NCI-H774 (cell line): ENCODE results near the gene C2CD3.
"Not testable (repeated sequence)": the region's sequence is repeated elsewhere in the genome, so short reads cannot be mapped to it uniquely, and the experiment has no call there.

Experiments
- DNase-seq: peaks from one replicate; lab custom pipeline; 2025; lab: John Stamatoyannopoulos, UW

The C2CD3 gene

GRCh38 chr11:74120260-74121035 lies 50.4 kb downstream of the C2CD3 start:
- DNase-seq, result not testable (repeated sequence)

- no peak for DNase-seq
Observed at GRCh38 chr11:74116719-74117118, 54.1 kb downstream of the C2CD3 start.

- DNase-seq, result no peak
Observed at GRCh38 chr11:74112877-74113276, 57.9 kb downstream of the C2CD3 start.

GRCh38 chr11:74106124-74106523 lies 64.7 kb downstream of the C2CD3 start:
- DNase-seq, result no peak

GRCh38 chr11:74102321-74102720 lies 68.5 kb downstream of the C2CD3 start:
- no peak for DNase-seq

- peak; percentile 10 for DNase-seq
Observed at GRCh38 chr11:74100735-74101134, 70.1 kb downstream of the C2CD3 start.

GRCh38 chr11:74100231-74100630 lies 70.6 kb downstream of the C2CD3 start:
- DNase-seq, result no peak

GRCh38 chr11:74097686-74098237 lies 73.0 kb downstream of the C2CD3 start:
- no peak for DNase-seq

- no peak for DNase-seq
Observed at GRCh38 chr11:74094393-74094792, 76.4 kb downstream of the C2CD3 start.

- DNase-seq, result no peak
Observed at GRCh38 chr11:74092425-74092824, 78.4 kb downstream of the C2CD3 start.

GRCh38 chr11:74091549-74091948 lies 79.3 kb downstream of the C2CD3 start:
- DNase-seq, result no peak

GRCh38 chr11:74090701-74091100 lies 80.1 kb downstream of the C2CD3 start:
- DNase-seq, result no peak

- no peak for DNase-seq
Observed at GRCh38 chr11:74086242-74086884, 84.4 kb downstream of the C2CD3 start.

- DNase-seq, result no peak
Observed at GRCh38 chr11:74085542-74085892, 85.3 kb downstream of the C2CD3 start.

GRCh38 chr11:74084796-74085541 lies 85.8 kb downstream of the C2CD3 start:
- no peak for DNase-seq

GRCh38 chr11:74083927-74084326 lies 86.9 kb downstream of the C2CD3 start:
- not testable (repeated sequence) for DNase-seq

GRCh38 chr11:74081428-74081827 lies 89.4 kb downstream of the C2CD3 start:
- no peak for DNase-seq

GRCh38 chr11:74077193-74077592 lies 93.6 kb downstream of the C2CD3 start:
- DNase-seq, result no peak

- DNase-seq, result no peak
Observed at GRCh38 chr11:74072721-74073120, 98.1 kb downstream of the C2CD3 start.

GRCh38 chr11:74072286-74072685 lies 98.5 kb downstream of the C2CD3 start:
- DNase-seq, result no peak

GRCh38 chr11:74070723-74071492 lies 99.9 kb downstream of the C2CD3 start:
- DNase-seq, result no peak
